KOPT-K1 (cell line): ENCODE data around the gene NEURL1B.
A peak's percentile ranks its signal among the peaks of the same experiment; 100 is the strongest.

Source experiments
- H3K27ac ChIP-seq: fragments of 200-600 bp; sonication (generic); 2 replicates; pipeline ENCODE4 v1.5.1; 2016; ENCODE audit warnings: antibody characterized with exemption, mild to moderate bottlenecking, low read depth, low read length; ENCODE audit not compliant: poor library complexity, severe bottlenecking
- H3K36me3 ChIP-seq: fragments of 200-600 bp; sonication (generic); 2 replicates; pipeline ENCODE4 v1.5.1; 2017; ENCODE audit warnings: antibody characterized with exemption, mild to moderate bottlenecking, low read length, moderate library complexity; ENCODE audit not compliant: insufficient read depth
- H3K9me3 ChIP-seq: fragments of 200-600 bp; sonication (generic); 2 replicates; pipeline ENCODE4 v1.5.1; 2017; ENCODE audit warnings: antibody characterized with exemption, low read length, mild to moderate bottlenecking; ENCODE audit not compliant: insufficient read depth, poor library complexity, severe bottlenecking

NEURL1B gene

GRCh38 chr5:172683645-172684471 is 42.8 kb downstream of the NEURL1B start:
- no peaks in the 10 kb centered on the region for H3K36me3 ChIP-seq

DNA sequence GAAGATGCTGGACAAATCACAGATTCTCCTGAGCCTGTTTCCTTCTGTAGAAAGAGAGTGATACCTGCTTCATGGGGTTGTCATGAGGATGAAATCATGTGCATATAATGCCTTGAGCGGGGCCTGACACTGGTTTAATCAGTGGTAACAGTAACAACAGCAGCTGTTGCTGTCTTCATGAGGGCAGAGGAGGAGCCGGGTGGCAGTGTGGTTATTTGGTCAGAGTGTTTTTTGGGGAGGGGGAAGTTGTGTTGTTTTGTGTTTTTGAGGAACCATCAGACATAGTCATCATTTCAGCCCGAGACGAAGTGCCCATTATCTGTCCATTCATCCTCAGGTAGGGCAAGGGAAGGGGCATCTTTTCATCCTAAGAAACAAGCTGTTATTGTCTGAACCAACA is 44.0 kb downstream of the NEURL1B start:
- Histone ChIP-seq H3K27ac (no peak overlapping the region), H3K9me3 (no peaks in the 10 kb centered on the region), H3K36me3 (no peaks in the 10 kb centered on the region)

More at GRCh38 chr5:172683645-172684471, 42.8 kb downstream of the NEURL1B start:
- Histone ChIP-seq H3K9me3 (no peaks in the 10 kb centered on the region), H3K27ac (no peak overlapping the region)

DNA sequence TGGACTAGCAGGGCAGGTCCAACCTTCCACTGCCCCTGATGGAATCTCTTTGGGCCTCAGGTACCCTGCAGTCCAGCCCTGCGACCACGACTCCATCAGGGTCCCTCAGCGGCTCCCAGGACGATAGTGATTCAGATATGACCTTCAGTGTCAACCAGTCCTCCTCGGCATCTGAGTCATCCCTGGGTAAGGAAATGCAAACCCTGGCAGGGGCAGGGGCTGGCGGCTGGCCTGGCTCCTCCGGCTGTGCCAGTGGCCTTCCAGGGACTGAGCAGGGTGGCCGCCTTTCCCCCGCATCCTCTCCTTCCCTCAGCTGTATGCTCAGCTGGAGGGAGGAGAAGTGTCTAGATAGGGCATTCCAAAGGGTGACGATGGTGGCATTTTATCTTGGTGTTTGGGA is 45.0 kb downstream of the NEURL1B start:
- H3K36me3 ChIP-seq = no peaks in the 10 kb centered on the region
- no peaks in the 10 kb centered on the region for H3K9me3 ChIP-seq
- H3K27ac ChIP-seq = no peak overlapping the region

DNA sequence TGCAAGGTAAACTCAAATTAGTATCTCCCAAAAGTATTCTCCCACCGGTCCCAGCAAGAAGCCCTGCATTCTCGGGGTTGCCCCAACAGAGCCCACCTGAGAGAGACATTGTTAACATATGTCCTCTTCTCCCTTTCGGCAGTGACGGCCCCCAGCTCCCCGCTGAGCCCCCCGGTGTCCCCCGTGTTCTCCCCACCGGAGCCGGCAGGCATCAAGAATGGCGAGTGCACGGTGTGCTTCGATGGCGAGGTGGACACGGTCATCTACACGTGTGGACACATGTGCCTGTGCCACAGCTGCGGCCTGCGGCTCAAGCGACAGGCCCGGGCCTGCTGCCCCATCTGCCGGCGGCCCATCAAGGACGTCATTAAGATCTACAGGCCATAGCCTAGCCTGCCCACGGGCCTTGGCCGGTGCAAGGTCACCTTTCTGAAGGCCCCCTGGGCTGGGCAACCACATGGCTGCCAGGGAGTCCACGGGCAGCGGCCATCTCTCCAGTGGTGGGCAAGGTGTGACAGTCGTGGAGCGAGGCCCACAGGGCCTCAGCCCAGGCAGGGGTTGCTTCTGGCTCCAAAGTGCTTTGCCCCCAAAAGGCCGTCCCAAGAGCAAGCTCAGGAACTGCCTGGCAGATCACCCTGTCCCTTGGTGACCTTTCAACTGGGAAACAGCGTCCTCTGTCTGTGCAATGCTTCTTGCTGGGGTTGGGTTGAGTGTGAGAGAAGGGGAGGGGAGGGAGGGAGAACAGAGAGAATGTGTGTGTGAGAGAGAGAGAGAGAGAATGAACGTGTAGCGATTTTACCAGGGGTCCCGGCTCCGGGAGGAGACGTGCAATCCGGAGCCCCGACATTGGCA is 45.7 kb downstream of the NEURL1B start:
- no peaks in the 10 kb centered on the region for H3K36me3 ChIP-seq
- H3K9me3 ChIP-seq = no peaks in the 10 kb centered on the region
- peak overlapping the region; percentile 97 for H3K27ac ChIP-seq

GRCh38 chr5:172687940-172688339 is 46.9 kb downstream of the NEURL1B start:
- Histone ChIP-seq H3K9me3 (no peaks in the 10 kb centered on the region), H3K27ac (peak overlapping the region; percentile 97), H3K36me3 (no peaks in the 10 kb centered on the region)

DNA sequence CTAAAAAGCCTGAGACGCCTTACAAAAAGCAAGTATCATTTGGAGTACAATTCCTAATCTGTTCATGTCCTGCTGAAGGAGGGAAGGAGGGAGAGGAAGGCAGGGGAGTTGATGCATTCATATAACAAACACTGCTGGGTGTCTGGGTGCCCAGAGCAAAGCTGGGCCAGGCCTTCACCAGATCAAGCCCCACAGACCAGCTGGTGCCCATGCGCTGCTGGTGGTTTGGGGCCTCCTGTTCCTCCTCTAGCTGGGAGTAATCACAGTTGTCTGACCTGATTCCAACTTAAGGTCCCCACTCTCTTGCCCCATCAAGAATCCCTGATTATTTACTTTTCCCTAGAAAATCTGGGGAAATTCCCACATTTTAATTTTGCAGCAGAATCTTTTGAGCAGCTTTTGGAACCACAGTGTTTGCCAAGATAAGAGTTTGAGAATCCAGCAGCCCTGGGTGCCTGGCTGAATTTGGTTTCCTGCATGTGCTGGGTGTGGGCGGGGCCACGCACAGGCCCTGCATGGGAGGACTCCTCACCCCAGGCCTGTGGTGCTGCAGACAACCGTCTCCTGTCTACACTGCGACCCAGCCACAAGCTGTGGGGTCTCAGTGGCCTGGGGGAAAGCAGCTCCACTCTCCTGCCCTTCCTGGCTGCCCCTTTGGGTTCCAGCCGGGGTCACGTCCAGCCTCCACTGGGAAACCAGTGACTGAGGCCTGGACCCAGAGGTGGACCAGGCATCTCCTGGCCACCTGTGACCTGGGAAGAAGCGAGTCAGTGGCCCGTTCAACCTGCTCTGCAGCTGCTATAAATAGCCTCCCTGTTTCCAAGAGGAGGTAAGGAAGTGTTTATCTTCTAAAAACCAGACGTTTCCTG is 47.5 kb downstream of the NEURL1B start:
- Histone ChIP-seq H3K9me3 (no peaks in the 10 kb centered on the region), H3K36me3 (no peaks in the 10 kb centered on the region), H3K27ac (peak overlapping the region; percentile 97)

GRCh38 chr5:172689218-172689572 is 48.1 kb downstream of the NEURL1B start:
- Histone ChIP-seq H3K9me3 (no peaks in the 10 kb centered on the region), H3K36me3 (no peaks in the 10 kb centered on the region), H3K27ac (peak overlapping the region; percentile 97)

GRCh38 chr5:172689801-172690200 is 48.7 kb downstream of the NEURL1B start:
- no peaks in the 10 kb centered on the region for H3K9me3 ChIP-seq
- H3K36me3 ChIP-seq = no peaks in the 10 kb centered on the region
- H3K27ac ChIP-seq = peak overlapping the region; percentile 97

GRCh38 chr5:172690258-172691075 is 49.4 kb downstream of the NEURL1B start:
- Histone ChIP-seq H3K27ac (peak overlapping the region; percentile 97), H3K9me3 (no peaks in the 10 kb centered on the region), H3K36me3 (no peaks in the 10 kb centered on the region)

GRCh38 chr5:172691886-172692285 is 50.8 kb downstream of the NEURL1B start:
- Histone ChIP-seq H3K27ac (peak overlapping the region; percentile 20), H3K9me3 (no peaks in the 10 kb centered on the region), H3K36me3 (no peaks in the 10 kb centered on the region)

DNA sequence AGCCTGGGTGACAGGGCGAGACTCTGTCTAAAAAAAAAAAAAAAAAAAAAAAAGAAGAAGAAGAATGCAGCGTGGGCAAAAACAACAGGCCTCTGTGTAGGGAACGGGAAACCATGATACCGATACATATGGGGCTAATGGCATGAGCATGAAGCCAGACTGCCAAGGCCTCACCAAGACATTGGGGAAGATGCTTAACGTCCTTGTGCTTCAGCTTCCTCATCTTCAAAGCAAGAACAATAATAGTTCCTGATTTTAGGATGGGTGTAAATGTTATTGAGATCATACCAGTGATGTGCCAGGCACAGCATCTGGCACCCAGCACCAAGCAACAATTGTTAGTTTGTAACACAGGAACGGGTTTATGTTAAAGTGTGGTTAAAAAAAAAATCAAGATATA is 51.4 kb downstream of the NEURL1B start:
- H3K36me3 ChIP-seq = no peaks in the 10 kb centered on the region
- H3K9me3 ChIP-seq = no peaks in the 10 kb centered on the region
- no peak overlapping the region for H3K27ac ChIP-seq

GRCh38 chr5:172692981-172693380 is 51.9 kb downstream of the NEURL1B start:
- Histone ChIP-seq H3K36me3 (no peaks in the 10 kb centered on the region), H3K27ac (no peak overlapping the region)

DNA sequence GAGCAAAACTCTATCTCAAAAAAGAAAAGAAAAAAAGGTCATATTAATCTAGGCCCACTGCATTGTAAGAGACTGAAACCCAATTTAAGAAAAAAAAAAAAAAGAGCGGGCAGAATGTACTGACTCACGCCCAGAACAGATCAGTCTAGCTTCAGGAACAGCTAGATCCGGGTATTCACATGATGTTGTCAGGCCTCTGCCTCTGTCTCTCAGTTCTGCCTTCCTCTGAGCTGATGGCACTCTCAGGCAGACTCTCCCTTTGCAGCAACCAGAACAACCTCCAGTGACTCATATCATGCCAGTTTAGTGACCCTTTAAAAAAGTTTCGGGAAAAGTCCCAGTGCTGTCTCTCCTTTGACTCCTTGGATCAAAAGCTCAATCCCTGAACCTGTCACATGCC is 53.0 kb downstream of the NEURL1B start:
- H3K36me3 ChIP-seq = no peaks in the 10 kb centered on the region
- H3K9me3 ChIP-seq = no peaks in the 10 kb centered on the region
- H3K27ac ChIP-seq = no peak overlapping the region

More at GRCh38 chr5:172692981-172693380, 51.9 kb downstream of the NEURL1B start:
- H3K9me3 ChIP-seq = no peaks in the 10 kb centered on the region

DNA sequence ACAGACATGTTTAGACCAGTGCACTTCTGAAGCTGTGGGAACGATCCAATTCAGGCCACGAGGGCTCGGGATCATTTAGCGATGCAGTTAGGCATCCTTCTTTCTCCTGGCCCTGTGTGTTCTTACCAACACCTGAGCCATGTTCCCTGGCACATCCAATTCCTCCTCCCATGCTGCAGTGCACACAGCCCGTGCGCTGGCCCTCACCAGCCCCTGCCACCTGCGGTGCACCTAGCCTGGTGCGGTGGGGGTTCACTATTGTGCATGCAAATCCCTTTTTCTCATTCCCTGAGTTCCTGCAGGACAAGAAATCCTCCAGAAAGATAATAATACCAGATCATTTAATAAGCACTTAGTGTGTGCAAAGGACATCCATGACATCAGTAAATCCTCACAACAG is 53.5 kb downstream of the NEURL1B start:
- Histone ChIP-seq H3K36me3 (no peaks in the 10 kb centered on the region), H3K27ac (no peak overlapping the region), H3K9me3 (no peaks in the 10 kb centered on the region)
